ENCODE data around the gene NUP210L.
"Not testable (repeated sequence)": the region's sequence is repeated elsewhere in the genome, so short reads cannot be mapped to it uniquely, and the experiment has no call there.

- TF ChIP-seq CTCF (IDR thresholded peaks at IDR 0.05 in 4 of 5, conservative IDR thresholded peaks at IDR 0.05 in 1 of 5); POLR2A (IDR thresholded peaks at IDR 0.05): not testable (repeated sequence)
These were observed 121.2 kb downstream of the NUP210L start for GRCh38 chr1:154033697-154034096.
